GM10266 (cell line): ENCODE data around the gene CFAP46.

ENCODE experiments used
- DNase-seq: peaks from one replicate; pipeline ENCODE4 v3.0.0; 2012; ENCODE audit errors: extremely low spot score
- TF ChIP-seq, protein P1 (sequence below): IDR thresholded peaks from 2 replicates; pipeline ENCODE4 v1.5.1; 2012; ENCODE audit warnings: mild to moderate bottlenecking, low read depth; ENCODE audit not compliant: control insufficient read depth, insufficient read depth; ENCODE audit errors: missing control alignments

Gene CFAP46

GRCh38 chr10:132885451-132886210, 56.7 kb downstream of the CFAP46 start:
- DNase-seq: no peak
- TF ChIP-seq, protein P1, sequence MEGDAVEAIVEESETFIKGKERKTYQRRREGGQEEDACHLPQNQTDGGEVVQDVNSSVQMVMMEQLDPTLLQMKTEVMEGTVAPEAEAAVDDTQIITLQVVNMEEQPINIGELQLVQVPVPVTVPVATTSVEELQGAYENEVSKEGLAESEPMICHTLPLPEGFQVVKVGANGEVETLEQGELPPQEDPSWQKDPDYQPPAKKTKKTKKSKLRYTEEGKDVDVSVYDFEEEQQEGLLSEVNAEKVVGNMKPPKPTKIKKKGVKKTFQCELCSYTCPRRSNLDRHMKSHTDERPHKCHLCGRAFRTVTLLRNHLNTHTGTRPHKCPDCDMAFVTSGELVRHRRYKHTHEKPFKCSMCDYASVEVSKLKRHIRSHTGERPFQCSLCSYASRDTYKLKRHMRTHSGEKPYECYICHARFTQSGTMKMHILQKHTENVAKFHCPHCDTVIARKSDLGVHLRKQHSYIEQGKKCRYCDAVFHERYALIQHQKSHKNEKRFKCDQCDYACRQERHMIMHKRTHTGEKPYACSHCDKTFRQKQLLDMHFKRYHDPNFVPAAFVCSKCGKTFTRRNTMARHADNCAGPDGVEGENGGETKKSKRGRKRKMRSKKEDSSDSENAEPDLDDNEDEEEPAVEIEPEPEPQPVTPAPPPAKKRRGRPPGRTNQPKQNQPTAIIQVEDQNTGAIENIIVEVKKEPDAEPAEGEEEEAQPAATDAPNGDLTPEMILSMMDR: no peak

DNA sequence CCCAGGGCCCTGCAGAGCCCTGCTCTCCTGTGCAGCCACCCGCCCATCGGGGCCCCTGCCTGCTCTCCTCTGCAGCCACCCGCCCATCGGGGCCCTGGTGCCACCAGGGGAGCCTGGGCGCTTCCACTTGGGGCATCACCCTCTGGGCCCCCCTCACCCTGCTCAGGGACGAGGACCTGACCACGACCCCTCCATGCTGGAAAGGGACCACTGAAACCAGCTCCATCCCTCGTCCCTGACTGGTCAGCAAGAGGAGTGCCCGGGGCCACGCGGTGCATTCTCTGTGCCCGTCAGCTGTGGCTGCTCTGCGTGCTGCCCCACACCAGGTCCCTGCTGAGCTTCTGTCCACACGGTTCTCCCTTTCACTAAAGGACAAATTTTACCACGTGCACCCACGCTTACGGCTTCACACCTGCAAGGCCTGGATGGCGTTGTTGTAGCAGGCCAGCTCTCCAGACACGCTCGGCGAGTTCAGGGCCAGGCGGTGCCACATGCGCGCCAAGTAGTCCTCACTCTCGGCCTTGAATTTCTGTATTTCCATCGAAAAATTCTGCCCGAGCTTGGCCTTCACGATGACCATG, 57.6 kb downstream of the CFAP46 start:
- no peak for DNase-seq
- TF ChIP-seq, protein P1: no peak

DNA sequence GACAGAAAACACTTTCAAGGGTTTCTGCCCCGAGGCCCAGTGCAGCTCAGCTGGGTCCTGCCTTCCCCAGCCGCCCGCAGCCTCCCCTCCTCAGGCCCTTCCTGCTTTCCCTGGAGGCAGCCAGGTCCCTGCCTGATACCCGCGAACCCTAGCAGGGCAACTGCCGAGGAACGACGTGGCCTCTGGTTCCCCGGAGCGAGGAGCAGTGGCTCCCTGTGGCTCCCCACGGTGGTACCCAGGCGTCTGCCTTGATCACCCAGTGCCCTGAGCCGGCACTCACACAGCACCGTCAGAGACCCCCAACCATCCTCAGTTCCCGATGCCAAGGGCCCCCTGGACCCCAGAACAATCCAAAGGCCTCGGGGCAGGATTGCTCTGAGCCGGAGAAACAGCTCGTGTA, 58.3 kb downstream of the CFAP46 start:
- DNase-seq: no peak
- TF ChIP-seq, protein P1: no peak

DNA sequence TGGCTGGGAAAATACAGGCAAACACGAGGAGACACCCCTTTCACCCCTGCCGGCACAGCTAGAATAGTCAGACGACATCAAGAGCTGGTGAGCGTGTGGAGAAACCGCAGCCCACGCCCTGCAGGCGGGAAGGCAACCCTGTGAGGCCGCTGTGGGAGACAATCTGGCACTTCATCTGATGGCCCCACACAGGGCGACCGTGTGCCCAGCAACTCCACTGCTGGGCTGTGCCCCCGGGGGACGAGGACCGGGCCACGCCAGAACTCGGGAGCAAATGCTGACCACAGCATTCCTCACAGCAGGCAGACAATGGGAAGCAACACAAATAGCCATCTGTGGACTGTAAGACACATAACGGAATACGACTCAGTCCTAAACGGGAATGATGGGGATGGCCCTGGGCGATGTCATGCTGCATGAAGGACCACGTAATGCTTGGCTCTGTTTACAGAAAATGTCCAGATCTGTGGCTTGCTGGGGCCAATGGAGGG, 58.9 kb downstream of the CFAP46 start:
- DNase-seq: no peak
- TF ChIP-seq, protein P1: no peak

DNA sequence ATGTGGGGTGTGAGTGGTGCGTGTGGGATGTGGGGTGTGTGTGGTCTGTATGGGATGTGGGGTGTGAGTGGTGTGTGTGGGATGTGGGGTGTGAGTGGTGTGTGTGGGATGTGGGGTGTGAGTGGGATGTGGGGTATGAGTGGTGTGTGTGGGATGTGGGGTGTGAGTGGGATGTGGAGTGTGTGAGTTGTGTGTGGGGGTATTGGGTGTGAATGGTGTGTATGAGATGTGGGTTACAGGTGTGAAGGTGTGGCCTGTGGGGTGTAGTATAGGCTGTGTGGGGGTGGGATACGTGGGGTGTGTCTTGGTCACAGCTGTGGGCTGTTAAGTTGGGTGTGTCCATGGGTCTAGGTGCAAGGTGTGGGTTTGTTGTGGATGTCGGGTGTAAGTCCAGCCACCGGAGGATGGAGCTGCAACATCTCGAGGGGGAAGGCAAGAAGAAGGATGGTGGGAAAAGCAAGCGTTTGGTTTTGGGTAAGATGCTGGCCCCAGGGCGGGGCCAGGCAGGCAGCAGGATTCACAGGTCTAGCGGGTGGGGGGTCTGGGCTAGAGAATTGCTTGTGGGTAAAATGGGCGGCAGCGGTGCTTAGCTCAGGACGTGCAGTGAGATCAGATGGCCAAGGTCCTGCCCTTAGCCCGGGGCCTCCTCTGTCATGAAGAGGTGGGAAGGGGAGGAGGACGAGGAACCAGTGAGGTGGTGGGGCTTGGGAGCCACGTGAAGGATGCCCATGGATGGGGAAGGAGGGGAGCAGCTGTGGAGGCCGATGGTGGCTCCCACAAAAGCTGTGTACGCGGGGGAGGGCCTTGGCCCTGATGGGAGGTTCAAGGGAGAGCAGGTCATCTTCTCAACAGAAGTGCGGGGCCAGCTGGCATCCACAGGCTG, 60.1 kb downstream of the CFAP46 start:
- TF ChIP-seq, protein P1: no peak
- DNase-seq: no peak

- TF ChIP-seq, protein P1: no peak
- DNase-seq: no peak
Measured at GRCh38 chr10:132881186-132881920, 61.0 kb downstream of the CFAP46 start.
